ENCODE results near the gene ARPC2.

Gene ARPC2

DNA sequence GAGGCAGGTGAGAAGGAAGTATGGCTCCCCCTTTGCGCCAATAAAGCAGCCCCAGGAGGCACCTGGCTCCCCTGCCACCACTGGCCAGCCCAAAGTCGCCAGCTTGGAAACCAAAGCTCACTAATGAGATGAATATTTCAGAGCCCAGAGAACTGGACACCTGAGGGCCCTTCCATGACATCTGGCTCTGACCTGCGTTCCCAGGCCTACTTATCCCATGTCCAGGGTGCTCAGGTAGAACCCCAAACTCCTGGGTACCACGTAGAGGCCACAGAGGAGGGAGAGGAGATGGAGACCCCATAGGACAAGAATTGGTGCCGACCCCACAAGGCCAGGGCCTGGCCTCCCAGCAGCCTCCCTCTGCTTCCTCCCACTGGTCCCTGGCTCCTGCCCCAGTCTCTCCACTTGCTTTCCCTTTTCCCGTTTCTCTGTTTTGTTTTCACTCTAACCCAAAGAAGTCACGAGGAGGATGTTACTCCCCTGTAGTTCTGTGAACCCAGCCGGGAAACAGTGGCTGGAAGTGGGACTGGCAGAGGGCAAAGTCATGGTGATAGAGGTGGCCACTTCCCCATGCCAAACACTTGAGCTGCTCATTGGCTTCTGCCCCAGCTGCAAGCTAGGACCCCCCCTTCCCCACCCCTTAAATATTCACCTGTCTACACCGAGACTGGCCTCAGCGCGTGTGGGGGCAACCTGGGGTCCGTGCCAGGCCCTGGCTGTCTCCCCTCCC, 74.5 kb downstream of the ARPC2 start:
- no peak for DNase-seq

DNA sequence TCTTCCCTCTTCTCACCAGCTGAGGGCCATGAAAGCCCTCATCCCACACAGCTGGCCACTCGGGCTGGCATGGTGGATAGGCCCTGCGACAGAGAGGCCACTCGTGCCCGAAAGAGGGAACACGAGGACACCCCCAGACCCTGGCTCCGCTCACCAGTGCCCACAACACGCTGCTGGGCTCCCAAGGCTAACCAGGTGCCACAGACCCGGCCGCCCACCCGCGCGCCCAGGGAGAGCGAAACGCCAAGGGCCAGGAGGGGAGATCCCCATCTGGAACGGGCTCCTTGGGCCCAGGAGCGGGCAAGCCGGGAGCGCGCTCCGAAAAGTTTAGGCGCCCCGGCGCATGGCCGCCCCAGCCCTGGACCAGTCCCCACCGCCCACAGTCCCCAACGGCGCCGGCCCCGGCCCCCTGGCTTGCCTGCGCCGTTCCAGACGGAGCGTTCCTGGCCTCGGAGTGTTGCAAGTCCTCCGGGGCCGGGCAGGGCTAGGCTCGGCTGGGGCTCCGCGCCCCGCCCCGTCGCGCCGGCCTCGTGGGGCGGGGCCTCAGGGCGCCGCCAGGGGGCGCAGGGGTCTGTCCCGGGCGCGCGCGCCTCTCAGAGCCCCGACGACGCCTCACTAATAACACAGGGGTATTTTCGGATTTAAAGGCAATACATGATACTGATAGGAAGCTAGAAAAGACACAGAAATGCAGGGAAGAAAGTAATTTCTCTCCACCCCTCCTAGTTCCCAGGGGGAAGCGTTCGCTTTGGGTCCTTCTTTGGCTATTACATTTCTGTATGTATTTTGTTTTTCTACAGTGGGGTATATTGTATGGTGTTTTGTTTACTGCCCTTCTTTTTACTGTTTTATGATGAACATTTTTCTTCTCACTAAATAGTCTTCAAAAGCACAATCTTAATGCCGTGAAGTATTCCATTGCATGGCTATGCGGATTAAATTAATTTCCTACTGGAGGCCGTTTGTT, 75.3 kb downstream of the ARPC2 start, which contains the start of gene TMBIM1:
TMBIM1 (minus strand) TSS at position 456 of the 967 bp plus-strand sequence. CDS start 10,362 bp downstream, outside the sequence.
- peak; percentile 65 to 74 for DNase-seq

DNA sequence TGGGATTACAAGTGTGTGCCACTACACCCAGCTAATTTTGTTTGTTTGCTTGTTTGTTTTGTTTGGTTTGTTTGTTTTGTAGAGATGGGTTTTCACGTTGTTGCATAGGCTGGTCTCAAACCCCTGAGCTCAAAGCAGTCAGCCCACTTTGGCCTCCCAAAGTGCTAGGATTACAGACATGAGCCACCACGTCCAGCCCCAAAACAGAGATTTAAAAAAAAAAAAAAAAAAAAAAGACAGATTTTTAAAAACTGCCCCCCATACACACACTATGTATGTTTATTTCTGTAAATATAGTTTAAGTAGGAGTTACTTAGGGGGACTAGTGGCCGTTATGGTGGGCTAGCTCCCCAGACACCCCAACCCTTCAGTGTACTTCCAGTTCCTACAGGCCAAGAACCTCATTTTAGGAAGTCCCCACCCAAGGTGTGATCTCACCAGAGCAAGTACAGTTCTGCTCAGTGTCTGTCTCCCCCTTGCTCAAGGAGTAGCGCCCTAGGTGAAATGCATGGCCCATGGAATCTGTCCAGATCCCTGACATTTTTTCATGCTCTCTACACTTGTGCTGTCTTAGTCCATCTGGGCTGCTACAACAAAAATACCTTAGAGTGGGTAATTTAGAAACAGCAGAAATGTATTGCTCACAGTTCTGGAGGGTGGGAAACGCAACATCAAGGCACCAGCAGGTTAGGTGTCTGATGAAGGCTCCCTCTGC, 76.9 kb downstream of the ARPC2 start:
- DNase-seq: no peak

DNA sequence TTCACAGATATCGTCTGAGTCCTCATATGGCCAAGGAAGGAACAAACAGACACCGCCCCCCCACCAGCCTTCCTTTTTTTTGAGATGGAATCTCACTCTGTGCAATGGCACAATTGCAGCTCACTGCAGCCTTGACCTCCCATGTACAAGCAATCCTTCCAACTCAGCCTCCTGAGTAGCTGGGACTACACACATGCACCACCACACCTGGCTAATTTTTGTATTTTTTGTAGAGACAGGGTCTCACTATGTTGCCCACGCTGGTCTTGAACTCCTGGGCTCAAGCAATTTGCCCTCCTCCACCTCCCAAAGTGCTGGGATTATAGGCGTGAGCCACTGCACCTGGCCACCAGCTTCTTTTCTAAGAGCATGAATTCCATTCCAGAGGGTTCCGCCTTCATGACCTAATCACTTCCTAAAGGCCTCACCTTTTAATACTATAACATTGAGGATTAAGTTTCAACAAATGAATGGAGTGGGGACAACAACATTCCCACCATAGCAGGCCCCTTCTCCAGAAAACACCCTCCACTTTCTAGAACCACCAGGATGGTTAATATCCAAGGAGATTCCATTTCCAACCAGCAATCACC, 77.5 kb downstream of the ARPC2 start:
- no peak for DNase-seq

DNA sequence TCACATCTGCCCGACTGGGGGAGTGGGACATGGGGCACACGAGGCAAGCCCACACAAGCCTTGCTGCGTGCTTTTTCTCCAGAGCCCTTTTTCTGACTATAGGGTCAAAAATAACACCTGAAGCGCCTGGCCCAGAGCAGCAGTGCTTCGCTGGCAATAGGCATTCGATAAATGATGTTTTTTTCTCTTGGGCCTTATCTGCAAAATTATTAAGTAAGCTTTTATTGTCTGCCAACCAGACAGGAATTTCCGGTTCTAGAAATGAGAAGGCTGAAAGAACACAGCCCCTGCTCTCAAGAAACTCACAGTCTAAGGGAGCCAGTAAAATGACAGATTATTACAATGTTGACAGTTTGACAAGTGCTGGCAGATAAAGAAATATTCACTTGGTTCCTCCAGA, 78.0 kb downstream of the ARPC2 start:
- DNase-seq: no peak

DNA sequence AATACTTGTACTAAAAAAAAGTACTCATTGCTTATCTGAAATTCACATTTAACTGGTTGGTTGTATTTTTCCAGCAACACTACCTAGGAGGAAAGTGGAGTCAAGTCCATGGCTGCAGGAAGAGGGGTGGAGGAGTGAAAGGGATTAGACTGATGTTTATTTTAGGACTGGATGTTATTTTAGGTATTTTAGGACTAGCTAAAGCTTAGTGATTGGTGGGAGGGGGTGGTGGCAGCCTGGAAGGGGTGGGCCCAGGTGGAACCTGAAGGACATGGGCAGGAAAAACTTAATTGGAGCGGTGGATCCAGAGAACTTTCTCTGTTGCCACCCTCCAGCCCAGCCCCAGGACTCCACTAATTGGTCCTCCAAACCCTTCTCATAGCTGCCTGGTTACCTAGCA, 79.2 kb downstream of the ARPC2 start:
- no peak for DNase-seq

DNA sequence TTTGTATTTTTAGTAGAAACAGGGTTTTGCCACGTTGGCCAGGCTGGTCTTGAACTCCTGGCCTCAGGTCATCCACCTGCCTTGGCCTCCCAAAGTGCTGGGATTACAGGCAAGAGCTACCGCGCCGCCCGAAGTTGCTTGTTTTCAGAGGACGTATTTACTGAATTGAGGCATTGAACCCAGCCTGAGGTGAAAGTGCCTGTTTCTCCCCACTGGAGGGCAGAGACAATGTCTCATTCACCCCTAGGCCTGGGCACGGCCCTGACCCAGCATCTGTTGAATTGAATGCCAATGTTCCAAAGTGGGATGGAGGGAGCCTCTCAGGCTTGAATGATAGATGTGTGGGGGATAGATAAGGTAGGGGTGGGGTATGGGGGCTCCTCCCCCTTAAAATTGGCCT, 79.9 kb downstream of the ARPC2 start:
- DNase-seq: no peak

DNA sequence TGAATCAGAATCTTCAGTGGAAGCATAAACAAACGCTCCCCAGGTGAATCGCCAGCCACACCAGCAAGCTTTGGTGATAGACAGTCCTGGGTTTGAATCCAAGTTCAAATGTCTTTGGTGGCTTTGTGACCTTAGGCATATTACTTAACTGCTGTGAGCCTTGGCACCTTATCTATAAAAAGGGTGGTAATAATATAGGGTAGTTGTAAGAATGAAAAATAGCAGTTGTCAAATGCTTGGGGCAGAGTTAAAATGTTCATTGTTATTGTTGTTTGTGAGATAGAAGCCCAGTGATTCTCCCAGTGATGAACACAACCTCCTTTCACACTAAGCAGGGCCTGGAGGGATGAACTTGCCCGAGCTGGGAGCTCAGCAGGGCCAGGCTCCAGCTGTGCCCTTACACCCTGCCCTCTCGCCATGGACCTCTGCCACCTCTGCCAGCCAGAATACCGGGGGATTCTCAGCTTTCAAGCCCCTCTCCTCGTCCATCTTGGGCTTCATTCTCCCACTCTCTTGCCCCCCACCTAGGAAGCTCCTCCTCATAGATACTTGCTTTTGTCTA, 81.4 kb downstream of the ARPC2 start:
- DNase-seq: no peak

DNA sequence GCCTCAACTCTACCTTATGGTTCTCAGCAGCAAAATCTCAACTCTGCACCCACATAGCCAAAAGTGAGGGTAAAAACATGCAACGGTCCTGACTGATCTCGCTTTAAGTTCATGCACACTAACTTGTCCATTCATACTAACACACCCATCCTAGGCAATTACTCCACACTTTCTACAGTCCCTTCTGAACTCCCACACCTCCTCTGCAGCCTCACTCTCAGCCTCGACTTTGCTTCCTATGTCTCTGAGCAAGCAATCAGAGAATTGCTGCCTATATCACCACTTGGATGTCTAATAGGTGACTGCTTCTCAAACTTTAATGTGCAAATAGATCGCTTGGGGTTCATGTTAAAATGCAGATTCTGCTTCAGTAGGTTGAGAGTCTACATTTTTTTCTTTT, 83.2 kb downstream of the ARPC2 start:
- DNase-seq: no peak

DNA sequence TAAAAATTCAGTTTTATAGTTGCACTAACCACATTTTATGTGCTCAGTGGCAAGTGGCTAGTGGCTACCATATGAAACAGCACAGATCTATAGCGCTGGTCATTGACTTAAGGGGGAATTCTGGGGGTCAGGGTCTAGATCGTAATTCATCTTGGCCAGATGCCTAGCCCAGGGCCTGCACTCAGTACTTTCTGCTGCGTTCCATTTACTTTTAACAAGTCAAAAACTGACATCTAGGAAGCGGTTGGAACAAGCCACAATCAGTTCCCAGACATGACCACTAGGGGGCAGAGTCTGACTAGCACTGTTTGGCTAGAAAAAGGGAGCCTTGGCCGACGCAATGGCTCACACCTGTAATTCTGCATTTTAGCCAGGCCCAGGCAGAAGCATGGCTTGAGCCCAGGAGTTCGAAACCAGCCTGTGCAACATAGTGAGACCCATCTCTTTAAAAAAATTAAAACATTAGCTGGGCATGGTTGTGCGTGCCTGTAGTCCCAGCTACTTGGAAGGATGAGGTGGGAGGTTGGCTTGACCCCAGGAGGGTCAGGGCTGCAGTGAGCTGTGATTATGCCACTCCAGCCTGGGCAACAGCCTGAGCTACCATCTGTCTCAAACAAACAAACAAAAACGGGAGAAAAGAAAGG, 84.3 kb downstream of the ARPC2 start:
- DNase-seq: peak; percentile 84 to 89
